Stimulated activated CD8-positive, alpha-beta memory T cell treated with anti-CD3 and anti-CD28 coated beads, Interleukin-7, amount 100 ng/mL, for 4 hours (primary cell): ENCODE measurements around the gene MXRA8.

Source experiments
- DNase-seq, 2 donors: peaks; one replicate each; pipeline ENCODE4 v3.0.0-alpha.2; 2020; ENCODE audit warnings: low read depth in 2 of 2

MXRA8 gene

DNA sequence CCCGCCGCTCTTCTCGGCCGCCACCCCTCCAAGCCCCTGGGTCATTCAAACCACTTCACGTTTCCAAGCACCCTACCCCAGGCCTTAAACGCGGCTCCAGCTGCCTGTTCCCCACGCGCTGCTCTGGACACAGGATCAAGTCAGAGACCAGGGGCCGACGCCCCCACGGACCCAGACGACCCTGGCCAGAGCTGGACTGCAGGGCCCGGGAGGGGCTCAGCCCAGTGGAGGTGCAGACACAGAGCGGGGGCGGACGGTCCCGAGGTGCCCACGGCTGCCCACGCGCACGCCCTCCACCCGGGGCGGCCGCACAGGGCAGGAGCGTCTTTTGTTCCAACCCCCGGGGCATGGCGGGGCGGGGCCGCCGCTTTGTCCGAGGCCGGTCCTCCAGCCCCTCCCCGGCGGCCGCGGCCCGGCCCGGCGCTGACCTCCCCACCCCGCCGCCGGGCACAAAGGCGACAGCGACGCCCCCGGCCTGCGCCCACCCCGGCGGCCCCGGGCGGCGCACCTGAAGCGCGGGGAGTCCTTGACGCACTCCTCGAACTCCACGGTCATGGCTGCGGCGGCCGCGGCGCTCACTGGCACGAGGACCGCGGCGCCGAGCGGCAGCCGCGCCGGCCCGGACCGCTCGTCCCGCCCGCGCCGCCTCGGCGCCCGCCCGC, 51.0 kb downstream of the MXRA8 start:
- DNase-seq = peak in 1 of 2 donors; percentile 27

DNA sequence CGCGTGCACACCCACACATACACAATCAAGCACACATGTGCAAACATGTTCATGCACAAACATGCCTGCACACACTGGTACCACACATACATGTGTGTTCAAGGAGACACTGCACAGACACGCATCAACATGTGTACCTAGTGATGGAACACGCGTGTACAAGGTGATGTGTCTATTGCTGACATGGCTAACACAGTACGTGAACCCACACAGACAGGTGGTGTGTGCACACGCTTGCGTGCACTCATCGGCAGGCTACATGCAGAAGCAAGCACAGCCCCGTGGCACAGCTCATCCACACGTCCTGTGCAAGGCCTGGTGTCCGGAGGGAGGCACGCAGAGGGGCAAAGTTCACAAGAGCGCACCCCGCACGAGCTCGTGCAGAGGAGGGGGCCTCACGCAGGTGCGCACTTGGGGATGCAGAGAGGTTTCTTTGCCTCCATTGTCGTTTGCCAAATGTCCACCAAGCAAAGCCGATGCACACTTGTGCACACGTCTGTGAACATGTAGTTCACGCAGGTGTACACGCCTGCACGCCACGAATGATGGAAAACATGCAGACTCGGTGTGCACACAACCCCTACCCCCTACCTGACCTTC, 51.6 kb downstream of the MXRA8 start:
- no peak for DNase-seq

DNA sequence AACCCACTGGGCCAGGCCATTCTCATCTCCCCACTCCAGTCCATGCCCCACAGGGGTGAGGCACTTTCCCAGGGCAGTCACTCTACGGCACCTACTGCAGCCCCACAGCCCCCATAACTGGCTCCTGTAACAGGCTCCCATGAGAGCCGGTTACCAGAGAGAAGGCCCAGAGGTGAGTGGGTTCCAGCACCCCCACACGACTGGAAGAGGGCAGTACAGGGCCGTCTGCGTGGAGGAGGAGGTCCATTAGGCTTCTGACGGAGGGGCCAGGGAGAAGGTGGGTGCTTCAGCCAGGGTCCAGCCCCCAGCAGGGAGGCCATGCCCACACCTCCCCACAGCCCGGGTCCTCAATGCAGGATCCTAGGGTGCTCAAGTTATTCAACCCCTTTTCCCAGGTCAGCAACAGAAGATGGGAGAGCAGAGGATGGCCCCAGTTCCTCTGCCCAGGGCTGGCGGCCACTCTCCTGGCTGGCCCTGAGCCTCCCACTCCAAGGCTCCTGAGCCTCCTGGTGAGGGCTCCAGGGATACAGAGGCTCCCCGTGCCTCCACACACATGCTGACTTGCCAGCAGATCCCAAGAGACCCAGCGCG, 52.2 kb downstream of the MXRA8 start:
- DNase-seq = no peak

DNA sequence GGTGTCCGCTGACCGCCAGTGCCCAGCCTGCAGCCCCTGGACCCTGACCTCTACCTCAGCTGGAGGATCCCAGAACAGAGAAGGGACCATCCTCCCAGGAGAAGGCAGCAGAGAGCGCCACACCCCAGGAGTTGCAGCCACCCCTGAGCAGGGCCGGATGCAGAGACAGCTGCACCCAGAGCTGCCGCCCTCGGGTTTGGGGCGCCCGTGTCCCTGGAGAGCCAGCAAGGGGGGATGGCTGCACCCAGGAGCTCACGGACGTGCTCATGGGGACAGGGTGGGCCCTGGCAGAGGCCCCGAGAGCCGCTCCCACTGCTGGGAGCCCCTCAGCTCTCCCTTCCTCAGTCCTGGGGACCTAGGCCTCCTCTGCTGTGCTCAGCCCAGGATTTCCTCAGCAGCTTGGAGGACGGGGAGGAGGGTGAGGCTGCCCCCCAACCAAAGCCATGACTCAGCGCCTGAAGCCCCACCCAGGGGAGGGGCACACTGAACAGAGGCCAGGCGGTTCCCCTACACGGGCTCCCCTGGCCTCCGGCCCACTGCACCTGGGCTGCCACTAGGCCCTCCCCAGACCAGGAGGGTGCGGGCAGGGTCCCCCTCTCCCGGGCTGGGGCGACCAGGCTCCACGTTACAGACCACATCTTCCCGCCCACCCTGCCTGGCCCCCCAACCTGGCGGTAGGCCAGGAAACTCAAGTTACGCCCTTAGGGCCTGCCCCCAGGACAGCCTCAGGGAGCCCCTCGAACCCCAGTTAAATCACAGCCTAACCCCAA, 52.9 kb downstream of the MXRA8 start:
- peak; percentile 54 to 75 for DNase-seq

- no peak for DNase-seq
Observed at GRCh38 chr1:1304331-1305299, 53.7 kb downstream of the MXRA8 start.

DNA sequence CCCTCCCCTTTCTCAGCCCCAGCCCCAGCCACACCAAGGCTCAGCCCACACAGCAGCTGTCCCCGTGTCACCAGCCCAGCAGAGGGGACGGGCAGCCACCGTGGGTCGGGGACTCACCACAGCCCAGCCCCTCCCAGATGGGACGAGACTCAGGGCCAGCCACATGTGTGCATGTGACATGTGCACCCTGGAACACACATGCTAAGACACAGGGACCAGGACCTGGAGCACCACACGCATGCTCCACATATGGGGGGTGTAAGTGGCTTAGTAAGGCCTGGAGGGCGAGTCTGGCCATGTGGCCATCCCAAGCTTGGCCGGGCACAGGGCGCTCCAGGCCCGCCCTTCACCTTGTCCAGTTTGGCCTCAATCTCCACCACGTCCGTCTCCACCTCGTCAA, 54.6 kb downstream of the MXRA8 start:
- no peak for DNase-seq

- no peak for DNase-seq
Observed at GRCh38 chr1:1302951-1303509, 55.3 kb downstream of the MXRA8 start.
